HCT116 (cell line): ENCODE data around the gene TWIST2.

ENCODE experiments used
- CTCF ChIP-seq, 3 experiments: fragments of 200-600 bp in 1 of 3; sonication (generic) in 1 of 3; IDR thresholded peaks in 2 of 3; conservative IDR thresholded peaks in 1 of 3; 2 replicates each; pipeline ENCODE4 v1.5.1; 2012 to 2017; ENCODE audit warnings: low read depth in 2 of 3, low read length in 2 of 3, antibody characterized with exemption in 1 of 3, borderline replicate concordance in 1 of 3, control low read depth in 1 of 3, mild to moderate bottlenecking in 1 of 3, mixed read lengths in 1 of 3, mixed run types in 1 of 3, moderate library complexity in 1 of 3; ENCODE audit not compliant: insufficient read depth in 1 of 3
- EZH2phosphoT487 ChIP-seq: fragments of 200-600 bp; IDR thresholded peaks from 2 replicates; pipeline ENCODE4 v1.6.1; 2018; ENCODE audit warnings: antibody characterized with exemption, borderline replicate concordance
- POLR2A ChIP-seq: IDR thresholded peaks from 2 replicates; pipeline ENCODE4 v1.7.0; 2011; ENCODE audit warnings: borderline replicate concordance; ENCODE audit not compliant: insufficient read depth, insufficient read length; ENCODE audit errors: extremely low read depth
- POLR2AphosphoS5 ChIP-seq: IDR thresholded peaks from 2 replicates; pipeline ENCODE4 v1.6.1; 2011; ENCODE audit warnings: mild to moderate bottlenecking, low read depth, low read length, moderate library complexity
- RAD21 ChIP-seq: IDR thresholded peaks from 2 replicates; pipeline ENCODE4 v1.6.1; 2012; ENCODE audit warnings: low read depth, mild to moderate bottlenecking
- TCF7L2 ChIP-seq: IDR thresholded peaks from 2 replicates; pipeline ENCODE4 v1.7.0; 2011; ENCODE audit warnings: borderline replicate concordance, inconsistent platforms; ENCODE audit not compliant: insufficient read depth, insufficient read length; ENCODE audit errors: extremely low read depth
- YY1 ChIP-seq: IDR thresholded peaks from 2 replicates; pipeline ENCODE4 v1.6.1; 2011; ENCODE audit warnings: low read length, low read depth, moderate library complexity, mild to moderate bottlenecking; ENCODE audit not compliant: insufficient replicate concordance; ENCODE audit errors: extremely low read depth

GRCh38 chr2:238801791-238802190, 46.1 kb upstream of the TWIST2 start:
- TF ChIP-seq POLR2A, result no peak
- no peak for TF ChIP-seq YY1
- TF ChIP-seq RAD21, result no peak
- TF ChIP-seq CTCF (IDR thresholded peaks at IDR 0.05 in 2 of 3, conservative IDR thresholded peaks at IDR 0.05 in 1 of 3; ENCODE audit: borderline replicate concordance in 1 of 3, insufficient read depth in 1 of 3, low read depth in 2 of 3, low read length in 2 of 3), result no peak
- TF ChIP-seq EZH2phosphoT487, result no peak
- TF ChIP-seq POLR2AphosphoS5, result no peak
- no peak for TF ChIP-seq TCF7L2
